Fibroblast of mammary gland (primary cell): Measurements from ENCODE around the gene DPY19L3.
A peak's percentile ranks its signal among the peaks of the same experiment; 100 is the strongest.
"Not testable (repeated sequence)": the region's sequence is repeated elsewhere in the genome, so short reads cannot be mapped to it uniquely, and the experiment has no call there.

Experiments
- DNase-seq: peaks from one replicate; pipeline ENCODE4 v3.0.0-alpha.2; 2010; ENCODE audit warnings: low read depth
- H3K4me3 ChIP-seq: 2 replicates; pipeline ENCODE4 v1.5.1; 2011; ENCODE audit warnings: low read depth, mild to moderate bottlenecking, low read length, moderate library complexity; ENCODE audit not compliant: control insufficient read depth
- CTCF ChIP-seq: conservative IDR thresholded peaks from 2 replicates; pipeline ENCODE4 v1.5.1; 2011; ENCODE audit warnings: low read depth, low read length, inconsistent platforms; ENCODE audit not compliant: control insufficient read depth, insufficient read depth

Gene DPY19L3

GRCh38 chr19:32372726-32373517 is 32.6 kb upstream of the DPY19L3 start:
- DNase-seq = no peak
- H3K4me3 ChIP-seq = no peak overlapping the region
- no peak for TF ChIP-seq CTCF

- DNase-seq = peak; percentile 99
- H3K4me3 ChIP-seq = no peak overlapping the region
Measured at GRCh38 chr19:32373585-32374295, 31.8 kb upstream of the DPY19L3 start.

GRCh38 chr19:32374362-32374761 is 31.2 kb upstream of the DPY19L3 start:
- not testable (repeated sequence) for H3K4me3 ChIP-seq, DNase-seq

More at GRCh38 chr19:32373585-32374295, 31.8 kb upstream of the DPY19L3 start:
- no peak for TF ChIP-seq CTCF

GRCh38 chr19:32377088-32377487 is 28.5 kb upstream of the DPY19L3 start:
- TF ChIP-seq CTCF = peak; percentile 36
- not testable (repeated sequence) for H3K4me3 ChIP-seq, DNase-seq

DNA sequence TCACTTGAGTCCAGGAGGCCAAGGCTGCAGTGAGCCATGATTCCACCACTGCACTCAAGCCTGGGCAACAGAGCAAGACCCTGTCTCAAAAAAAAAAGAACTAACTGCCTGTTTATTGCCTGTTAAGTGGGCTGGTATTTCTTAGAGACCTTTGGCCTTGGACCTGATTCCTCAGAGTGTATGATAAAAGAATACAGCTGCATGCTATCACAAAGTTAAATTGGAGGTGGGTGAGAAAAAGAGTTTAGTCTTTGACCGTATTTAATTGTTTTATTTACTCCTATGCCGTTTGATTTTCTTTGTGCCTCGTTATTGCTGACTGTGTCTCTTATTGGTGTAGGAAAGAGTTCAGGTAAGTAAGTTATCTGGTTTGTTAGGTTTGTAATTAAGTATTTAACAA is 25.3 kb upstream of the DPY19L3 start:
- no peak for DNase-seq
- H3K4me3 ChIP-seq = no peak overlapping the region
- no peak for TF ChIP-seq CTCF

DNA sequence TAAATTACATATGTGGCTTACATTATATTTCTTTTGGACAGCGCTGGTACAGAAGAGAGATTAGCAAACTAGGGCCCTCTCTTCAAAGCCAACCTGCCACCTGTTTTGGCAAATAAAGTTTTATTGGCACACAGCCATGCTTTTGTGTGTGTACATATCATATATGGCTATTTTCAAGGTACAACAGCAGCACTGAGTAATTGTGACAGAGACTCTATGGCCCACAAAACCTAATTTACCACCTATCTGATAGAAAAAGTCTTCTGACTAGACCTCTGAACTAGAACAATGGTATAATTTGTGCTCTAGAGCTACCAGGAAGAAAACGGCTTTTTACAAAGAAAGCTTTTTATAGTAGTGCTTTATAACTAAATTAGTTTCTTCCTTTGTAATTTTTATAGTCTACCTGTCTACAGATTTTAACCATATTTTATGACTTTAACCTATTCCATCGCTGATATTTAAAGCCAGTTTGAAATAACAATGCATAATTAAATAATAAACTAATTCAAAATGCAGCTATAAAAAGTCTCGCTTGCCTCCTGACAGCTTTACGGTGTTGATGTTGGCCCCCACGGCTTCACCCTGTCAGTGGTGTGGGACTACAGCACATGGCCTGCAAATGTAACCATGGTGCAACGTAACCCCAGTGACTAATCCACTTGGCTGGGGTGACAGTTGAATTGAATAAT is 17.7 kb upstream of the DPY19L3 start:
- TF ChIP-seq CTCF = no peak
- peak; percentile 85 for DNase-seq
- no peak overlapping the region for H3K4me3 ChIP-seq

GRCh38 chr19:32388393-32388855 is 17.1 kb upstream of the DPY19L3 start:
- no peak overlapping the region for H3K4me3 ChIP-seq
- DNase-seq = peak; percentile 4
- TF ChIP-seq CTCF = no peak
